Endothelial cell of umbilical vein (primary cell): ENCODE data around the gene GSDMA.

ENCODE experiments used
- JUN ChIP-seq: IDR thresholded peaks from 2 replicates; pipeline ENCODE4 v1.6.1; 2011; ENCODE audit warnings: borderline replicate concordance, low read depth; ENCODE audit not compliant: insufficient read length, insufficient read depth
- POLR2A ChIP-seq: IDR thresholded peaks from 2 replicates; pipeline ENCODE4 v1.6.1; 2012; ENCODE audit warnings: low read depth, mild to moderate bottlenecking, control low read depth, low read length
- POLR2AphosphoS5 ChIP-seq: IDR thresholded peaks from 2 replicates; pipeline ENCODE4 v1.6.1; 2012; ENCODE audit warnings: low read depth, mild to moderate bottlenecking, control low read depth, low read length, moderate library complexity; ENCODE audit not compliant: insufficient read depth
- TF ChIP-seq, protein P1 (sequence below), 2 donors: IDR thresholded peaks; 1 replicate in 1 of 2; 2 replicates in 1 of 2; pipeline ENCODE4 v1.5.1; 2011; ENCODE audit warnings: low read length in 2 of 2, mild to moderate bottlenecking in 2 of 2, moderate library complexity in 2 of 2, control low read depth in 1 of 2, inconsistent platforms in 1 of 2, low read depth in 1 of 2; ENCODE audit not compliant: insufficient read depth in 1 of 2; ENCODE audit errors: extremely low read depth in 1 of 2

DNA sequence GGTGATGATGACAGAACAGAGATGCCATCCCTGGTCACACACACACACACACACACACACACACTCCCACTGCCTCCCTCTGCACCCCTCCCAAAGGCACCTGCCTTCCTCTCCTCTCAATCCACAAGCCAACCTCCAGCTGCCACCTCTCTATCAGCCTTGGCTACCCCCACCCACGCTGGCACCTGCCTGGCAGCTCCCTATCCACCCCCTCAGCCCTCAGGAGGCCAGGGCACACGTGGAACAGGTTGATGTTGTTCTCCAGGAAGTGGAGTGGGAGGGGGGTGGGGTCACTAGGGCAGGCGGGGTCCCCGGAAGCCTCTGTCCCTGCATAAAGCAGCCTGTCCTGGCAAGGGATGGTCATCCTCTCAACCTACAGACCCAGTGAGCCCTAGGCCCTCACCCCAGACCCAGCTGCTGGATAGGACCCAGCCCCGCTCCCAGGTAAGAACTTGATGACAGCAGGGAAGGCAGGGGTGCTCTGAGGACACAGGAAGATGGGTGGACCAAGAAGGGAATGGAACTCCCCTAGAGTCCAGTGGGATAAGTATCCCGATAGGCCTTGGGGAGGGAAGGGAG, at the start of gene GSDMA:
- no peak for TF ChIP-seq JUN
- TF ChIP-seq, protein P1, sequence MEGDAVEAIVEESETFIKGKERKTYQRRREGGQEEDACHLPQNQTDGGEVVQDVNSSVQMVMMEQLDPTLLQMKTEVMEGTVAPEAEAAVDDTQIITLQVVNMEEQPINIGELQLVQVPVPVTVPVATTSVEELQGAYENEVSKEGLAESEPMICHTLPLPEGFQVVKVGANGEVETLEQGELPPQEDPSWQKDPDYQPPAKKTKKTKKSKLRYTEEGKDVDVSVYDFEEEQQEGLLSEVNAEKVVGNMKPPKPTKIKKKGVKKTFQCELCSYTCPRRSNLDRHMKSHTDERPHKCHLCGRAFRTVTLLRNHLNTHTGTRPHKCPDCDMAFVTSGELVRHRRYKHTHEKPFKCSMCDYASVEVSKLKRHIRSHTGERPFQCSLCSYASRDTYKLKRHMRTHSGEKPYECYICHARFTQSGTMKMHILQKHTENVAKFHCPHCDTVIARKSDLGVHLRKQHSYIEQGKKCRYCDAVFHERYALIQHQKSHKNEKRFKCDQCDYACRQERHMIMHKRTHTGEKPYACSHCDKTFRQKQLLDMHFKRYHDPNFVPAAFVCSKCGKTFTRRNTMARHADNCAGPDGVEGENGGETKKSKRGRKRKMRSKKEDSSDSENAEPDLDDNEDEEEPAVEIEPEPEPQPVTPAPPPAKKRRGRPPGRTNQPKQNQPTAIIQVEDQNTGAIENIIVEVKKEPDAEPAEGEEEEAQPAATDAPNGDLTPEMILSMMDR (IDR thresholded peaks at IDR 0.05; ENCODE audit: extremely low read depth in 1 of 2, insufficient read depth in 1 of 2, low read depth in 1 of 2, low read length in 2 of 2), result no peak
- no peak for TF ChIP-seq POLR2A
- no peak for TF ChIP-seq POLR2AphosphoS5
